Stimulated activated CD4-positive, alpha-beta T cell treated with anti-CD3 and anti-CD28 coated beads, Interleukin-1b, Interleukin-23, amount 100 ng/mL, for 1 hour (primary cell): ENCODE data around the gene CSF3.

Experiments
- DNase-seq, 2 donors: peaks; one replicate each; pipeline ENCODE4 v3.0.0-alpha.2; 2020; ENCODE audit warnings: low read depth in 2 of 2

The CSF3 gene

DNA sequence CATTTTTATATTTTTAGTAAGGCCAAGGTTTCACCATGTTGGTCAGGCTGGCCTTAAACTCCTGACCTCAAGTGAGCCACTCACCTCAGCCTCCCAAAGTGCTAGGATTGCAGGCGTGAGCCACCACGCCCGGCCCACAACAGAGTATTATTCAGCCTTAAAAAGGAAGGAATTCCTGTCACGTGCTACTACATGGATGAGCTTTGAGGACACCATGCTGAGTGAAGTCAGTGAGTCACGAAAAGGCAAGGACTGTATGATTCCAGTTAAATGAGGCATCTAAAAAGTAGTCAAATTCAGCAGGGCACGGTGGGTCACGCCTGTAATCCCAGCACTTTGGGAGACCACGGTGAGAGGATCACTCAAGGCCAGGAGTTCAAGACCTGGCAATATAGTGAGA is 9.7 kb downstream of the CSF3 start:
- no peak for DNase-seq

DNA sequence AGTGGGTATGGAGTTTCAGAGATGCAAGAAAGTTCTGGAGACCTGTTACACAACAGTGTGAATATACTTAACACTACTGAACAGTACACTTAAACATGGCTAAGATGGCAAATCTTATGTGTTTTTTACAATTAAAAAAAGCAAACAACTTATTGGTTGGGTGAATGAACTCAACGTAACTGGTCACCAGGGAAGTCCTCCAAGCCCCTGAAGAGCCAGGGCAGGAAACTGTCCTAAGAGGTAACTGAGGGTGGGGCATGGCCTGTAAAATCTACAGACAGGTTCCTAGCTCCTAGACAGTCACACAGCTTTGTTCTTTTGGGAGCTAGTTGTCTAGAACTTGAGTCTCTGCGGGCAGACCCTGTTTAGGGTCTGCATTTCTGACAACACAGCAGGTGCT is 10.3 kb downstream of the CSF3 start:
- no peak for DNase-seq

DNA sequence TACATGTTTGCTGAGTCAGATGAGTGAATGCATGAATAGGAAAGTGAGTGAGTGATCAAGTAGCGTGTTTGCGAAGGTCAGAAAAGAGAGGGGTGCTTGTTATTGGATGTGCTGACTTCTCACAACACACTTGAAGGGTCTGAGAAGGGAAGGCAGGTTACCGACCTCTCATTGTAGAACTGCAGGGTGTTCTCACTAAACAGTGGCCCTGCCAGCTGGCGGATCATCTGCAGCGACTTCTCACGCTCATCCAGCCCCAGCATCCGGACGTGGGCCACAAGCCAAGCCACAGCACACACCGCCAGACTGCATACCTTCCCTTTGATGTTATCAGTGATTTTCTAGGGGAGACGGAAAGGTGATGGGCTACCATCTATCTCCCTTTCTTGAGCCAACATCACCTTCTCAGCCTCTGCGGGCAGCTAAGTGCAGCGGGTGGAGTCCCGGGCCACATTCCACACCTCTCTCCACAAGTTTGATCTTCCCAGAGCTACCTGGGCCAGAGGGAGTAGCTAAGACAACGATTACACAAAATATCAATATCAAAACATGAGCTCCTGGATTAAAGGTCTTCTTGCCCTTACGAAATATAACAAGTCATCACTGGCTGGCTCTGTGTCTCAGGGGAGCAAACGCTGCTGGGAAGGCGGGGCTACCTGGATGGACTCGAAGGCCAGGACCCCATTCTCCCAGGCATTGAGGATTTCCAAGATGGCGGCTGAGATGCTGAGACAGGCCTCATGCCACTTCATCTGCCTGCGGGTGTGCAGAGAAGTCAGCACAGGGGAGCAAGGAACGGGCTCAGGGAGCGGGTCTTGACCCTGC is 11.0 kb downstream of the CSF3 start:
- no peak for DNase-seq

DNA sequence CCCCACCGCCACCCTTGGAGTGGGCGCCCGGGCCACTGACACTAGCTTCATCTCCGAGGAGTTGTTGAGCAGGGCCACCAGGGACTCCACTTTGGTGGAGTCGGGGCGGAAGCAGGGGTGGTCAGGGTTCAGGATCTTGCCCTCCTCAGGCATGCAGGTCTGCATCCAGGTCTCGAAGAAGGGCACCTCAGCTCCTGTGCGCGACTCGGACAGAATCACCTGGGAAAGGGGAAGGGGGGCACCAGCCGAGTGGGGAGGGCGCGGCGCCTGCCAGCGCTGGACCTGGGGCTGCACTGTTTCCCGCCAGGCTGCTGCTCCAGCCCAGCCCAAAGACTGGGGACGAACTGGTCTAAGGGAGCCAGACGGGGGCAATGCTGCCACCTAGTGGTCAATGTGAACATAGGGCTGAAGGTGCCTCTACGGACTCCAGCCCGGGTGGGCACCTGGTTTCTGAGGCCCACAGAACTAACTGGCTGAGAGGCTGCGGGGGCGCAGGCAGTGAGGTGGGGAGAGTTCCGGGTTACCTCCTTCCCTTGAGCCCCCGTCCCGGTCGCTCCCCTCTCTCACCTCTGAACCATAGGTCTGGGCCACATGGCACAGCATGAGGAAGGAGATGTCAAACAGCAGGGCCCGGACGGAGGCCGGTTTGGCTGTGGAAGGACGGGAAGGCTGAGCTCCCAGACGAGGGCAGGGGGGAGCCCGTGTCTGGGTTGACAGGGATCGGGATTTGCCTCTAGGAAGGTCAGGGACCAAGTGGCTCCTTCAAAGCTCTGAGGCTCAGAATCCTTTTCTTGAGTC is 11.8 kb downstream of the CSF3 start:
- peak; percentile 34 to 51 for DNase-seq

DNA sequence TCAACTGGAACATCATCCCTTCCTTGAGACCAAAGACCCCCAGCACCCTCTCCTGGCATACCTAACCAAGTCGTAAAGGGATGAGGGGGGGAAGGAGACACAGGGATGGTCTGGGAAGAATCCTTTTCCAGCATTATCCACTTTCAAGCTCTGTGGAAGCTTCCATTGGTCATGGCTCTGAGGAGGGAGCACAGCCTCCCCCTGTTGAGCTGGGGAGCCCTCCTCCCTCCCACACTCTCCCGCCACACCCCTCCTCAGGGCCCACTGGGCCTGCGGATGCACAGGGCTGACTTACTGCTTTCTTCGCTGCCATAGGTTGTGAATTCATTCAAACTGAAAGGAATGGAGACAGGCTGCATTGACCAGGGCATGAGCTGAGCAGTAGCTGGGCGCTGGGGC is 12.4 kb downstream of the CSF3 start:
- no peak for DNase-seq

DNA sequence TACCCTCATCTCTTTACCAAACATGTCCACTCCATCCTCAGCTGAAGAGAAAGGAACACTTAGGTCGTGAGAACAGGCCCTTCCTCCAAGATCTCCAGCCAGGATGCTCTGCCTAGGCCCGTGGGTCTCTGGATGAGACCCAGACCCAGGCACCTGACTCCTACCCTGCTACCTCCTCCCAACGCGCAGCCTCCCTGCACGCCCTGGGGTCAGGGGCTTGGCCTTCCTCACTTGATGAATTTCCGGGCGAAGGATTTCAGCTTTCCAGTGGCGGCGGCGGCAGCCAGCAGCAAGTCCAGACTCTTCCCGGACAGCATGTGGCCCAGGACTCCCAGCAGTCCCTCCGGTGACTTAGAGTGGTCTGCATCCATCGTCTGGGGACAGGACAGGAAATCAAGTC is 13.4 kb downstream of the CSF3 start:
- DNase-seq: no peak

DNA sequence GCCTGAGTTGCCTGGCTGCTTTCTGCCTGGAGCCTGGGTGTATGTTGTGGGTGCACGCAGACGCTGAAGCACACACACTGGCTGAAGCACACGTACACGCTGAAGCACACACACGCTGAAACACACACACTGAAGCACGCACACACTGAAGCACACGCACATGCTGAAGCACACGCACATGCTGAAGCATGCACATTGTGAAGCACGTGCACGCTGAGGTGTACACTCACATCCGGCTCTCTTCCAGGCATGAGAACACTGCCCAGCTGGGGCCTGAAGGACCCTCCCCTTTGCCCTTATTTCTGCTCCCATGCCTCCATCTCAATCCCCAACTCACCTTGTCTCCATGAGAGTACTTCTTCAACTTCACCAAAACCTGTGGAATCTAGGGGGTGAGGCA is 16.5 kb downstream of the CSF3 start:
- DNase-seq: no peak

DNA sequence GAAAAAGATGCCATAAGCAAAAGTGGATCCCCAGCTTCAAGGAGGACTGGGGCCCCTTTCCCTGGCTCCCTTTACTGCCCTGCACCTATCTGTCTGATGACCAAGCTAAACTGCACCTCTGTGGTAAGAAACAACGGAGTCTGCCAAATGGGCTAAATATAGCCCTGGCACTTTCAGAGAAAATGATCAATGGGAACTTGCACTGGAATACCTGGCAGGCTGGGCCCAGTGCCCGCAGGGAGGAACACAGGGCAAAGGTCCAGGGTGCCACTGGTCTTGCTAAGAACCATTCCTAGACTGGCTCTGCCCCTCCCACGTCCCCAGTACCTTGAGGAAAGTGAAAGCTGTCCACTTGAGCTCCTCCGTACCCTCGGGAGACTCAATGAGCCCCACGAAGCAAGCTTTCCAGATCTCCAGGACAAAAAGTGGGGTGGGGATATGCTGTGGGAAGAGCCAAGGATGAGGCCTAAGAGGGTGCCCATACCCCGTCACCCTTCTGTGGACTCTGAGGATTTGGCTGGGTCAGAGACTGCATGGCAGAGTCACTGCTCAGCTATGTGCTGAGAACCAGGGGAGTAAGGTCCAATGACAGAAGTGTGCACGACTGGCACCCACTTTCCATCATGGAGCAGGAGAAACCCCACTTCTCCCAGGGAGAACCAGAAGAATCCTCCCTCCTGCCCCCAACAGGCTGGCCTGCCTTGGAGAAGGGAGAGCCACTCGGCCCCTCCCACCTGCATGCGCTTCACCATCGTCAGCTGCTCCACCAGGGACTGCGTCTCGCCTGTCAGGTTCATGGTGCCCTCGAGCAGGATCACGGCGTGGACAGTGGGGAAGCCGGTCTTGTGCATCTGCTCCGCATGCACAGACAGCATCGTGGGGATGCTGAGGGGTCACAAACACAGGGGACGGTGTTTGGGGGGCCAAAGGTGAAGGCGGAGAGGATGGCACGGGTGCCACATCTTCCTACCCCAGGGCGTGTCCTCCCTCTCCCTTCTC is 17.4 kb downstream of the CSF3 start:
- DNase-seq: no peak

DNA sequence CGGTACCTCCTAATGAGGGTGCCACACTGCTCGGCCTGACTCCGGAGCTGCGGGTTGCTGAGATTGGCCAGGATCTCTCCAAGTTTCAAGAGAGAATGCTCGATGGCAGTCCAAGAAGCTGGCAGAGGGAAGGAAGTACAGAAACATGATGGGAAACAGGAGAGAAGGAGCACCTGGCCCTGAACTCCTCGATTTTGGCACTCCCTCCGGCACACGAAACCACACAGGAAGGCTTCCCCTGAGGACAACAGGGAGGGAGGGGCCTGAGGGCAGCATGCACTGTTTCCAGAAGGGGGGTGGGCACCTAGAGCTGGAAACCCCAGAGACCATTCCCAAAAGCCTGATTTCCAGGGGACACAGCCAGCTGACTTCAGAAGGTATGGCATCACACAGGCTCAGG is 18.1 kb downstream of the CSF3 start:
- no peak for DNase-seq

DNA sequence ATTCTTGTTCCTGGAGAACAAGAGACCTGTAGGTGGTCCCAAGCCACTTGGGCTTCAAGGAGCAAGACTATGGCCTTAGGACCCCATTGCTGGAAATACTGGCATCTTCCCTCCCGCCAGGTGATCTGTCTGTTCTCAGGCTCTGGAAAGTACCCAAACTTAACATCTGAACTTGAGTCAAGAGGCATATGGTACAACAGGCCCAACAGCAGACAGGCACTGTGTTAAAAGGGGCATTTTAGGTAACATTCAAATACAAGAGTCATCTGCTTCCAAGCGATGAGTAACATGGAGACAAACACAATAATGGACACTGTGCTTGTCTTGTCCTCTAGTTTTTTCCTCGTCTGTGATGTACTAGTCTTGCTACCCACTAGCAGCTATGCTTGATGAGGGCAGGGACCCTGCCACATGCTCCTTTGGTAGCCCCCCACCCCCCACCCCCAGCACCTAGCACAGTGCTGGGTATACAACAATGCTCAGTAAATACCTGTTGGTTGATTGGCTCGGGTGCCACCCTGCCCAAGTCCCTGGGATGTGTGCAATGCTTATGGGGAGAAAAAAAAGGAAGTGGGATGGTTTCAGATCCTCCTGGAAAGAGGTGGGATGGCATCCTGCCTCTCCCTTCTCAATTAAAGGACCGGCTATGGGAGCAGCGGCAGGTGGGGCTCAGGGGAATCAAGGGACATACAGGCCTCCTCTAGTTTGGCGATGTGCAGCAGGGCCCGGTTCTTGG is 19.4 kb downstream of the CSF3 start:
- no peak for DNase-seq

DNA sequence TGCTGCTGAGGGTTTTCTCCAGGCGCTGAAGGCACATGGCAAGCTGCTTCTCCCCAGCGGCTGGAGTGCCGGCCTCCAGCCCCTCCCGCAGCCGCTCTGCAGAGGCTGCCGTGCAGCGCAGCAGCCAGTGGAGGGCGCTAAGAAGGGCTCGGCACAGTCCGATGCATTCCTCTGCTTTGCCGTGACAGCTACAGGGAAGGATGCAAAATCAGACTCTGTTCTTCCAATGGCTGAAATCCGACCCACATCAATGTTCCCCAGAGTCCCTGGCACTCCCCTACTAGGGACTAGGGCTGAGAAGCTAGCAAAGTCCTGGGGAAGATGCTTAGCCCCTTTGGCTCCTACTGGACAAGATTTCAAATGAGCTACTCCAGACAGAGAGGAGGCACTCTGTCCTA is 19.9 kb downstream of the CSF3 start:
- no peak for DNase-seq

DNA sequence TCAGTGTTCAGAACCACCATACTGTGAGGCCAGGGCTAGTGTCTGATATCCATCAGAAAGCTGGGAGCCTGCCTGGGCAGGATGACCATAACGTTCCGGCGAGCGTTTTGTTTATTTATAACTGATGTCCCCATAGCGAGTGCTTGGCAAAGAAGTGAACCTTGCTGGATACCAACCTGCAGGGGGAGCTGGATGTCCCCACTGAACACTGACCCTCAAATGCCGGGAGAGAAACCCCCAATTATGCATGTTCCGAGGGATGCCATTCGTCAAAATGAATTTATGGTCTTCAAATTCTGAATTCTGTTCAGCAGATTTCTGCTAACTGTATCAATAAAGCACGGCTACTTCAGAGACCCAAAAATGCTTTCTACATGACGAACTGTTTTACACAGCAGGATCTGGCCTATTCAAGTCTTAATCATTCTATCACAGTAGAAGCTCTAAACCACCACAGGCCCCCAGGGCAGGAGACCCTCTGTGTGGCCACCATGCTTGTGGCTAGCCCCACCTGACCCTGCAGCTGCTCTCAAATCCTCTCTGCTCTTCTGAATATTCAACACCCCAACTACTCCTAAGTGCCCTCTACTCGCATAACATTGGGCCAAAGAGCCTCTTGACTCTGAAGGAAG is 23.8 kb downstream of the CSF3 start:
- DNase-seq: no peak

DNA sequence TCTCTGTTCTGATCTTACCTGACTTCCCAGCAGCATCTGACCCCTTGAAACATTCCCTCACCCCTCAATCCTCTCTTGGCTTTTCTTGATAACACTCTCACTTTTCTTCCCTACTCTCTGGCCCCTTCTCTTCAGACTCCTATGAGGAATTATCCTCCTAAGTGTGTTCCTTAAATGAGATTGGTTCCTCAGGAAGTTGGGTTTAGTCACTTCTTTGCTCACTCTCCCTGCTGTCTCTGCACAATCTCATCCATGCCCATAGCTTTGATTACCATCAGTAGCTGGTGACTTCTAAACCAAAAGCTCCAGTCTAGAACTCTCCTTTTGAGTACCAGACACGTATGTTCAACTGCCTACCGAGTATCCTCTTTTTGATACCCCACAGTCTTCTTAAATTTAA is 26.0 kb downstream of the CSF3 start:
- DNase-seq: no peak

DNA sequence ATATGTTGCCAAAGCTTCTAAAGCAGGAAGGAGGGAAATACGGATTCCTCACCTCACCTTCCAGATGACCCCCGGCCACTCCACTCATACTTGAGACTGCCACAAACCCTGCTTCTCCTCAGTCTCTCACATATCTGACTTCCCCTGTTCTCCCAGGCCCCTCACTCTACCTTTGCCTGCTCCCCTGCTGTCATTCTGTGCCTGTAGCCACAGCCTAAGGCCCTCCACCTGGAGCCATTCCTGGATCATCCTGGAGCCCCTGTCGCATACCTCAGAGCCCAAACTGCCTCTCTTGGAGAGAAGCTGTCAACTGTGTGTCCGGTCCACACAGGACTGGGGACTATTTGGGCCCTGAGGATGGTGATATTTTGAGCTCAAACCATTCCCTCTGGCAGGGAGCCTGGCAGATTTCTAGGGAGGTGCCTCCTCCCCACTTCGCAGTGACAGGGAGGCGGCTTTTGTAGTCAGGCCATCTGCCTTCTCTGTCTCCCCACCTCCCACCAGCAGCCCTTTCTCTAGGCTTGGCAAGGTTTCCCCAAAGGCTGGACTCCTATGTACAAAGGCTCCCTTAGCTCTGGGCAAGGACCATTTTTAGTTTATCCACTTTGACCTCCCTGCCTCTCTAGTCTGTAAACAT is 41.3 kb downstream of the CSF3 start:
- DNase-seq: no peak

DNA sequence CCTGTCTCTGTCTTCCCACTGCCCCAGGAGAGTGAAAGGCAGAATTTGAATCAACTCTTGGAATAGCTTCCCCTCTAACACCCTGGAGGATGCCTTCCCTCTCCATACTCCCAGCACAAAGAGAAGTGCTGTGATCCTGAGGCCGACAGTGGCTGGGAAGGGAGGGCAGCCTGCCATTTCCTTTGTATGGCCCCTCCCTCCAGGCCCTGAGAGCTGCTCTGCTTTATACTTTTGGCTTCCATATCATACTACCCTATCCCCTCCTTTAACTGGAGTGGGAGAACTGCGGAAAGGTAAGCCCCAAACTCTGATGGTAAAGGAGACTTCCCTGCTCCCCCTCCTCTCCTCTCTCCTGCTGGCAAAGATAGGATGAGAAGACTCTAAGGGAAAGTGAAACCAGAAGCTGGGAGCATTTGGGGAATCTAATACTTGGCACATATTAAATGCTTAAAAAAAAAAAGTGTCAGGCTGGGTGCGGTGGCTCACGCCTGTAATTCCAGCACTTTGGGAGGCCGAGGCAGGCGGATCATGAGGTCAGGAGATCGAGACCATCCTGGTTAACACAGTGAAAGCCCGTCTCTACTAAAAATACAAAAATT is 43.0 kb downstream of the CSF3 start:
- DNase-seq: no peak

DNA sequence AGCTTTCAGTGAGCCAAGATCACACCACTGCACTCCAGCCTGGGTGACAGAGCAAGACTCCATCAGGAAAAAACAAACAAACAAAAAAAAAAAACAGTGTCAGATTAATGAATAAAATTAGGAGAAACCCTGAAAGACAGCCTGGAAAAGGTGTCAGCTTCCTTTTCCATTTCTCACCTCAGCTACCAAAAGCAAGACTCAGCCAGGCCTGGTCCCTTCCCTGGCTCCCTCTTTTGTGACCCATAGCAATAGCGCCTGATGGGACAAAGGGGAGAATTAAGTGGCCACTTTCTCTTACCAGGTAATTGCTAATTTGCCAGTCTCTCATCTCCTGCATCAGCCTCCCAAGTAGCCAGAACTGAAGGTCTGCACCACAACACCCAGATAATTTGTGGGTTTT is 43.6 kb downstream of the CSF3 start:
- no peak for DNase-seq

DNA sequence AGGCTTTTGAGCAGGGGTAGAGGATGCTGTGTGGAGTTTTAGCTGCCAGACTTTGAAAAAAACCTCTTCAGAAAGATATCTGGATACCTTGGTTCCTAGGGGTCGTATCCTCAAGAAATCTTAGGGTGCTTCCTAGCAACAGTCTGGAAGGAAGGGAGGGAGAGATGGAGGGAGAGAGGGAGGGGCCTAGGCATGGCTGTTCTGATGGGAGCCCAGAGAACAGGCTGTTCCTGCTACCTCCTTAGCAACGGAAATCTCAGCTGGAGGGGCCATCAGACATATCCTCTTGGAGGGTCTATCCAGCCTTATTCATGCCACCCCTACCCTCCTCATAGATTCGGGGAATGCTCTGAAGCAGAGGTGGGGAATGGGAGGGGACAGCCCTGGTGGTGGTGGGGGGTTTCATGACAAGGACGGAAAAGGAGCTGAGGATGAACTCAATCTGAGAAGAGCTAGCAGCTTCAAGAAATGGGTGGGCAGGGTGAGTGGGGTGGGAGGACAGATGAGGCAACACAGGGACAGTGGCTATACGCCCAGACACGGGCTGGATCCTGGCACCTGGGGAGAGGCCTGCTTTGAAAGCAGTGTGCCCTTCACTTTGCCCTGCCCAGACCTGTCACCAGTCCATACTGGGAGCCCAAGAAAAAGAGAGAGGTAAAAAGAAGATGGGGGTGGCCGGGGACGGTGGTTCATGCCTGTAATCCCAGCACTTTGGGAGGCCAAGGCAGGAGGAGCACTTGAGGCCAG is 44.7 kb downstream of the CSF3 start:
- DNase-seq: no peak

DNA sequence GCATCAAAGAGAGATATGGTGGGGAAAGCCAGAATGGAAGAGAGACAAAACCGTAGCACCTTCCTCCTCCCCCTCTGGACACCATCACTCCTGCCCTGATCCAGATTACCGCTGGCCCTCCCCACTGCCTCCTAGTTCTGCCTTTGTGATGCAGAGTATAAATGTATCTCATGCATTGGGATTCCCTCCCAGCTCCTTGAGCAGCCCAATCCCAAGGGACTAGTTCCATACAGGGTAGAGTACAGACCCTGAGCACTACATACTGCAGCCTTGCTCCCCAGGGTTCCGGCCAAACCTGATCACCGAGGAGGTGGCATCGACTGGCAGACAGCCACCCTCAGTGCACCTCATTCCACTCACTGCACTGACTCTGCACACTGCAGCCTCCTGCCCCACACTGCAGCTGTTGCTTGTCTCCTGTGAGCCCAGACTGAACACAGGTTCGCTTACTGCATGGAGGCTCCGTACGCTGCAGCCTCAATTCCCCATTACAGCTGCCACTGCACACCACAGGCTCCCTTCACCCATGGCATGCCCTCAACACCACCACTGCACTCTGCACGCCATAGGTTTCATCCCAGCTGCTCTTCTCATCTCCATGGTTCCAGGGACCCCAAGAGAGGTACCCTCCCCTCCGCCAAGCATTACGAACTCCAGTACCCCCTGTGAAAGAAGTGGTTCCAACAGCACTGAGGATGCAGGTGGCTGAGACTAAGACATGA is 45.8 kb downstream of the CSF3 start:
- no peak for DNase-seq

DNA sequence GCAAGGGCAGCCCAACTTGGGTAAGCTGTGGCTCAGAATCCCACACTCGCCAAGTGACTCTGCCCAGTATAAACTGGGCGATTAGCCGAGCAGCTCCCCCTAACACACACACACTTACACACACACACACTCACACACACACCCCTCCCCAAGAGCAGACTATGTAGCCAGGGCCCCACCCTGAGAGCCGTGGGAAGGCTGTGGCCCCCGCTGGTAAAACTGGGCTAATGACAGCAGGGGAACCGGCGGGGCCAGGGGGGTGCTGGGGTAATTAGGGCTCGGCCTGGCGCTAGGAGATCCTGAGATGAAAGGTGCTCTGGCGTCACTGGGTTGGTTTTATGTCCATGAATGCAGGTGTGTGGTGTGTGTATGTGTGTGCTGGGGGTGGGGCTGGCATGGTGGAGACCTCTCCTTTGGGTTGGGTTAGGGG is 46.4 kb downstream of the CSF3 start:
- DNase-seq: no peak
